Skeletal muscle tissue (tissue), 4 donors: ENCODE data around the gene GON4L. TPM values are rescaled to one million over a fixed set of nuclear protein-coding genes. Genes with fewer than 3 reads are reported as not detected.
"Not testable (repeated sequence)": the region's sequence is repeated elsewhere in the genome, so short reads cannot be mapped to it uniquely, and the experiment has no call there.

Experiments used
- H3K27ac ChIP-seq: one replicate; pipeline ENCODE4 v1.7.0; 2013; ENCODE audit warnings: mild to moderate bottlenecking, low read depth, low read length, inconsistent platforms
- H3K27me3 ChIP-seq, 3 donors: one replicate each; pipeline ENCODE4 v1.7.0; 2013; ENCODE audit warnings: low read length in 3 of 3; ENCODE audit not compliant: control insufficient read depth in 3 of 3, insufficient read depth in 3 of 3
- H3K36me3 ChIP-seq, 3 donors: one replicate each; pipeline ENCODE4 v1.7.0; 2013; ENCODE audit warnings: low read length in 3 of 3; ENCODE audit not compliant: control insufficient read depth in 3 of 3, insufficient read depth in 3 of 3
- H3K4me1 ChIP-seq, 3 donors: one replicate each; pipeline ENCODE4 v1.7.0; 2013; ENCODE audit warnings: low read length in 3 of 3, mild to moderate bottlenecking in 3 of 3; ENCODE audit not compliant: control insufficient read depth in 3 of 3, insufficient read depth in 3 of 3
- H3K4me3 ChIP-seq, 3 donors: one replicate each; pipeline ENCODE4 v1.7.0; 2013; ENCODE audit warnings: low read length in 3 of 3
- H3K9ac ChIP-seq, 3 donors: one replicate each; pipeline ENCODE4 v1.7.0; 2013; ENCODE audit warnings: low read length in 3 of 3, mild to moderate bottlenecking in 3 of 3, moderate library complexity in 2 of 3, low read depth in 1 of 3
- H3K9me3 ChIP-seq, 3 donors: one replicate each; pipeline ENCODE4 v1.7.0; 2013; ENCODE audit warnings: low read length in 3 of 3; ENCODE audit not compliant: control insufficient read depth in 3 of 3
- total RNA-seq: library from RNA; depleted of rRNA; stranded (reverse); fragments of >200 nt; gene quantifications from one replicate; pipeline ENCODE4 v1.2.3, GENCODE V29; 2014
- donor health status: Osteomylitis.

The GON4L gene
- total RNA-seq, 1 donor from 2014 or later, result 32.9 TPM

- no peaks in the 10 kb centered on the region for H3K27me3 ChIP-seq
- H3K4me3 ChIP-seq, result no peak overlapping the region
- H3K4me1 ChIP-seq, result no peaks in the 10 kb centered on the region
- no peaks in the 10 kb centered on the region for H3K36me3 ChIP-seq
- H3K9me3 ChIP-seq, result no peaks in the 10 kb centered on the region
- no peak overlapping the region for H3K27ac ChIP-seq
- no peak overlapping the region for H3K9ac ChIP-seq
Measured at GRCh38 chr1:155834296-155834926, 22.6 kb downstream of the GON4L start.

- H3K4me3 ChIP-seq, result no peak overlapping the region
- no peaks in the 10 kb centered on the region for H3K36me3 ChIP-seq
- H3K27me3 ChIP-seq, result no peaks in the 10 kb centered on the region
- no peak overlapping the region for H3K27ac ChIP-seq
- H3K9ac ChIP-seq, result no peak overlapping the region
- no peaks in the 10 kb centered on the region for H3K4me1 ChIP-seq
- no peaks in the 10 kb centered on the region for H3K9me3 ChIP-seq
Measured at GRCh38 chr1:155833665-155834295, 23.2 kb downstream of the GON4L start.

GRCh38 chr1:155831279-155831976, 25.6 kb downstream of the GON4L start:
- H3K4me1 ChIP-seq, result no peaks in the 10 kb centered on the region
- H3K9ac ChIP-seq, result no peak overlapping the region
- H3K27me3 ChIP-seq, result no peaks in the 10 kb centered on the region
- no peaks in the 10 kb centered on the region for H3K9me3 ChIP-seq
- H3K4me3 ChIP-seq, result no peak overlapping the region
- no peak overlapping the region for H3K27ac ChIP-seq
- H3K36me3 ChIP-seq, result no peaks in the 10 kb centered on the region

- no peak overlapping the region for H3K4me3 ChIP-seq
- no peak overlapping the region for H3K27ac ChIP-seq
- H3K27me3 ChIP-seq, result no peaks in the 10 kb centered on the region
- H3K9me3 ChIP-seq, result no peaks in the 10 kb centered on the region
- no peaks in the 10 kb centered on the region for H3K4me1 ChIP-seq
- peaks cover 4 to 10% (median 8%) of the 10 kb centered on the region in 3 donors for H3K36me3 ChIP-seq
- no peak overlapping the region for H3K9ac ChIP-seq
Measured at GRCh38 chr1:155827450-155827849, 29.6 kb downstream of the GON4L start.

- H3K4me1 ChIP-seq, result no peaks in the 10 kb centered on the region
- no peak overlapping the region for H3K4me3 ChIP-seq
- peaks cover 27 to 52% (median 42%) of the 10 kb centered on the region in 3 donors for H3K36me3 ChIP-seq
Measured at GRCh38 chr1:155816351-155816750, 40.7 kb downstream of the GON4L start.

GRCh38 chr1:155813672-155814071, 43.3 kb downstream of the GON4L start:
- H3K9me3 ChIP-seq, result no peaks in the 10 kb centered on the region
- no peak overlapping the region for H3K9ac ChIP-seq
- no peaks in the 10 kb centered on the region for H3K27me3 ChIP-seq
- H3K4me3 ChIP-seq, result no peak overlapping the region
- H3K36me3 ChIP-seq, result peaks cover 13 to 38% (median 34%) of the 10 kb centered on the region in 3 donors
- no peaks in the 10 kb centered on the region for H3K4me1 ChIP-seq
- no peak overlapping the region for H3K27ac ChIP-seq

More at GRCh38 chr1:155816351-155816750, 40.7 kb downstream of the GON4L start:
- Histone ChIP-seq H3K27ac (no peak overlapping the region), H3K9ac (no peak overlapping the region), H3K9me3 (no peaks in the 10 kb centered on the region), H3K27me3 (no peaks in the 10 kb centered on the region)

- no peak overlapping the region for H3K9ac ChIP-seq
- no peaks in the 10 kb centered on the region for H3K9me3 ChIP-seq
- H3K27me3 ChIP-seq, result no peaks in the 10 kb centered on the region
- no peak overlapping the region for H3K4me3 ChIP-seq
- no peaks in the 10 kb centered on the region for H3K4me1 ChIP-seq
- H3K36me3 ChIP-seq, result peaks cover 11 to 39% (median 38%) of the 10 kb centered on the region in 3 donors
- H3K27ac ChIP-seq, result no peak overlapping the region
Measured at GRCh38 chr1:155812878-155813277, 44.1 kb downstream of the GON4L start.

GRCh38 chr1:155809088-155809487, 47.9 kb downstream of the GON4L start:
- Histone ChIP-seq H3K9me3 (no peaks in the 10 kb centered on the region), H3K4me1 (no peaks in the 10 kb centered on the region), H3K4me3 (no peak overlapping the region), H3K27ac (no peak overlapping the region), H3K9ac (no peak overlapping the region), H3K27me3 (no peaks in the 10 kb centered on the region), H3K36me3 (peaks cover 16 to 40% (median 30%) of the 10 kb centered on the region in 3 donors)

- peaks cover 10 to 18% (median 15%) of the 10 kb centered on the region in 3 donors for H3K36me3 ChIP-seq
- H3K4me3 ChIP-seq, result no peak overlapping the region
- H3K9ac ChIP-seq, result no peak overlapping the region
- H3K27ac ChIP-seq, result no peak overlapping the region
- no peaks in the 10 kb centered on the region for H3K27me3 ChIP-seq
- no peaks in the 10 kb centered on the region for H3K9me3 ChIP-seq
- no peaks in the 10 kb centered on the region for H3K4me1 ChIP-seq
Measured at GRCh38 chr1:155801149-155801548, 55.9 kb downstream of the GON4L start.

- not testable (repeated sequence) for H3K9ac ChIP-seq, H3K27me3 ChIP-seq, H3K4me3 ChIP-seq, H3K27ac ChIP-seq, H3K4me1 ChIP-seq, H3K9me3 ChIP-seq
- H3K36me3 ChIP-seq, result peaks cover 10 to 28% (median 16%) of the 10 kb centered on the region in 3 donors
Measured at GRCh38 chr1:155795618-155796017, 61.4 kb downstream of the GON4L start.
